WTC11 (cell line): ENCODE measurements around the gene FHOD3. TPM values are rescaled to one million over a fixed set of nuclear protein-coding genes. Genes with fewer than 3 reads are reported as not detected.

Experiments
- ATAC-seq: fragments of 200-7000 bp; cut with Tn5 transposase; 2 replicates; pipeline ENCODE4 v1.10.0; 2021; ENCODE audit warnings: mild to moderate bottlenecking, moderate library complexity
- CTCF ChIA-PET: fragments of 300-600 bp; sonication (Branson Sonifier 250); formaldehyde crosslinking; loops from one replicate; lab custom pipeline; 2021; ENCODE audit warnings: antibody characterized with exemption; lab: Charles Lee
- POLR2A ChIA-PET: fragments of 350-600 bp; sonication (Branson Sonifier 250); formaldehyde crosslinking; loops from one replicate; lab custom pipeline; 2021; ENCODE audit warnings: antibody characterized with exemption; lab: Charles Lee
- DNase-seq: peaks from one replicate; pipeline ENCODE4 v3.0.0; 2021; ENCODE audit warnings: low spot score
- H3K27ac Mint-ChIP-seq: 2 replicates; pipeline ENCODE4 v1.8.0; 2021; ENCODE audit warnings: mixed read lengths
- H3K27me3 Mint-ChIP-seq: 2 replicates; pipeline ENCODE4 v1.8.0; 2021; ENCODE audit warnings: low read depth, mild to moderate bottlenecking, moderate library complexity, mixed read lengths
- H3K36me3 Mint-ChIP-seq: 2 replicates; pipeline ENCODE4 v1.8.0; 2021; ENCODE audit warnings: mixed read lengths
- H3K4me1 Mint-ChIP-seq: 2 replicates; pipeline ENCODE4 v1.8.0; 2022; ENCODE audit warnings: mixed read lengths
- H3K4me3 Mint-ChIP-seq: 2 replicates; pipeline ENCODE4 v1.8.0; 2021; ENCODE audit warnings: mild to moderate bottlenecking, moderate library complexity, mixed read lengths
- H3K9me3 Mint-ChIP-seq: 2 replicates; pipeline ENCODE4 v1.8.0; 2021; ENCODE audit warnings: mixed read lengths
- ATF1 ChIP-seq: sonication (generic); formaldehyde crosslinking; IDR thresholded peaks from 2 replicates; pipeline ENCODE4 v1.8.1; 2023; ENCODE audit warnings: mild to moderate bottlenecking, moderate library complexity, missing genetic modification reagents
- ELF4 ChIP-seq: sonication (generic); formaldehyde crosslinking; IDR thresholded peaks from 2 replicates; pipeline ENCODE4 v1.8.1; 2022; ENCODE audit warnings: low read depth, mild to moderate bottlenecking, moderate library complexity, missing genetic modification reagents
- MAX ChIP-seq: sonication (generic); formaldehyde crosslinking; IDR thresholded peaks from 2 replicates; pipeline ENCODE4 v1.8.0; 2022; ENCODE audit warnings: mild to moderate bottlenecking, missing genetic modification reagents
- NFE2L1 ChIP-seq: sonication (generic); formaldehyde crosslinking; IDR thresholded peaks from 2 replicates; pipeline ENCODE4 v1.8.1; 2023; ENCODE audit warnings: missing genetic modification reagents
- NR3C1 ChIP-seq: sonication (generic); formaldehyde crosslinking; conservative IDR thresholded peaks from 2 replicates; pipeline ENCODE4 v1.8.1; 2023; ENCODE audit warnings: low read depth, mild to moderate bottlenecking, missing genetic modification reagents
- TEAD4 ChIP-seq: sonication (generic); formaldehyde crosslinking; IDR thresholded peaks from 2 replicates; pipeline ENCODE4 v1.8.0; 2022; ENCODE audit warnings: mild to moderate bottlenecking, missing genetic modification reagents
- TP53 ChIP-seq: sonication (generic); formaldehyde crosslinking; IDR thresholded peaks from 2 replicates; pipeline ENCODE4 v1.8.1; 2023; ENCODE audit warnings: mild to moderate bottlenecking, missing genetic modification reagents
- USF2 ChIP-seq: sonication (generic); formaldehyde crosslinking; IDR thresholded peaks from 2 replicates; pipeline ENCODE4 v1.8.1; 2023; ENCODE audit warnings: mild to moderate bottlenecking, missing genetic modification reagents, moderate library complexity
- ZBTB21 ChIP-seq: sonication (generic); formaldehyde crosslinking; IDR thresholded peaks from 2 replicates; pipeline ENCODE4 v1.8.1; 2023; ENCODE audit warnings: mild to moderate bottlenecking, missing genetic modification reagents, borderline replicate concordance
- ZBTB43 ChIP-seq: sonication (generic); formaldehyde crosslinking; IDR thresholded peaks from 2 replicates; pipeline ENCODE4 v1.8.1; 2023; ENCODE audit warnings: mild to moderate bottlenecking, missing genetic modification reagents
- ZNF219 ChIP-seq: sonication (generic); formaldehyde crosslinking; IDR thresholded peaks from 2 replicates; pipeline ENCODE4 v1.8.0; 2023; ENCODE audit warnings: missing genetic modification reagents, mild to moderate bottlenecking, borderline replicate concordance
- ZNF232 ChIP-seq: sonication (generic); formaldehyde crosslinking; IDR thresholded peaks from 2 replicates; pipeline ENCODE4 v1.8.0; 2022; ENCODE audit warnings: mild to moderate bottlenecking, missing genetic modification reagents
- ZNF263 ChIP-seq: sonication (generic); formaldehyde crosslinking; IDR thresholded peaks from 2 replicates; pipeline ENCODE4 v1.8.1; 2022; ENCODE audit warnings: low read depth, mild to moderate bottlenecking, moderate library complexity, missing genetic modification reagents
- ZNF425 ChIP-seq: fragments of 250-450 bp; sonication (Bioruptor Pico); conservative IDR thresholded peaks from 2 replicates; pipeline ENCODE4 v1.9.0; 2021; ENCODE audit warnings: mild to moderate bottlenecking
- total RNA-seq: library from RNA; stranded (reverse); gene quantifications from 3 replicates; pipeline ENCODE4 v1.2.3, GENCODE V29; 2021
- TF ChIP-seq, protein P1 (sequence below): sonication (generic); formaldehyde crosslinking; IDR thresholded peaks from 2 replicates; pipeline ENCODE4 v1.8.0; 2022; ENCODE audit warnings: mild to moderate bottlenecking, missing genetic modification reagents
- TF ChIP-seq, protein P2 (sequence below): sonication (generic); formaldehyde crosslinking; IDR thresholded peaks from 2 replicates; pipeline ENCODE4 v1.8.0; 2022; ENCODE audit warnings: missing genetic modification reagents
- TF ChIP-seq, protein P3 (sequence below): sonication (generic); formaldehyde crosslinking; IDR thresholded peaks from 2 replicates; pipeline ENCODE4 v1.8.0; 2023; ENCODE audit warnings: mild to moderate bottlenecking, missing genetic modification reagents

Gene FHOD3
- total RNA-seq, 1 experiment from 2014 or later = 3.8 TPM

DNA sequence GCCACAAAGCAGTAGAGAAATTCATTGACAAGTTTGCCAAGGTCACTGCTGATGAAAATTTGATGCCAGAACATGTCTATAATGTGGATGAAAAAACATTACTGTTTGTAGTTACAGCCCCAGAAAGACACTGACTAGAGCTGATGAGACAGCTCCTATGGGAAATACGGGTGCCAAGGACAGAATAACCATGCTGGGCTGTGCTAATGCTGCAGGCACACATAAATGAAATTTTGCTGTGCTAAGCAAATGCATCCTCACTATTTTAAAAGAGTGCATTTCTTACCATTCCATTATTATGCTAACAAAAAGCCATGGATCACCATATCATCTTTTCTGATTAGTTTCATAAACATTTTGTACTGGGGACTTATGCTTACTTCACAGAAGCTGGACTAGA is 208.2 kb downstream of the FHOD3 start:
- no peak for ATAC-seq
- no peak overlapping the region for H3K4me3 Mint-ChIP-seq
- 0 out of 2 replicates have a peak, but pooled peaks cover 3% of the 10 kb centered on the region for H3K4me1 Mint-ChIP-seq
- ChIA-PET CTCF (no interaction called here), POLR2A (no interaction called here)
- no peak overlapping the region for H3K27ac Mint-ChIP-seq
- peaks cover 4% of the 10 kb centered on the region for H3K9me3 Mint-ChIP-seq
- no peak for TF ChIP-seq TP53 (CRISPR knock-in tag)
- TF ChIP-seq, protein P1, sequence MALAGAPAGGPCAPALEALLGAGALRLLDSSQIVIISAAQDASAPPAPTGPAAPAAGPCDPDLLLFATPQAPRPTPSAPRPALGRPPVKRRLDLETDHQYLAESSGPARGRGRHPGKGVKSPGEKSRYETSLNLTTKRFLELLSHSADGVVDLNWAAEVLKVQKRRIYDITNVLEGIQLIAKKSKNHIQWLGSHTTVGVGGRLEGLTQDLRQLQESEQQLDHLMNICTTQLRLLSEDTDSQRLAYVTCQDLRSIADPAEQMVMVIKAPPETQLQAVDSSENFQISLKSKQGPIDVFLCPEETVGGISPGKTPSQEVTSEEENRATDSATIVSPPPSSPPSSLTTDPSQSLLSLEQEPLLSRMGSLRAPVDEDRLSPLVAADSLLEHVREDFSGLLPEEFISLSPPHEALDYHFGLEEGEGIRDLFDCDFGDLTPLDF (CRISPR knock-in tag) = no peak
- no peak for TF ChIP-seq ZNF425 (CRISPR knock-in tag)
- no peak for TF ChIP-seq ZNF263 (CRISPR knock-in tag)
- no peak for TF ChIP-seq ZNF232
- no peak for TF ChIP-seq NR3C1 (CRISPR knock-in tag)
- TF ChIP-seq, protein P2, sequence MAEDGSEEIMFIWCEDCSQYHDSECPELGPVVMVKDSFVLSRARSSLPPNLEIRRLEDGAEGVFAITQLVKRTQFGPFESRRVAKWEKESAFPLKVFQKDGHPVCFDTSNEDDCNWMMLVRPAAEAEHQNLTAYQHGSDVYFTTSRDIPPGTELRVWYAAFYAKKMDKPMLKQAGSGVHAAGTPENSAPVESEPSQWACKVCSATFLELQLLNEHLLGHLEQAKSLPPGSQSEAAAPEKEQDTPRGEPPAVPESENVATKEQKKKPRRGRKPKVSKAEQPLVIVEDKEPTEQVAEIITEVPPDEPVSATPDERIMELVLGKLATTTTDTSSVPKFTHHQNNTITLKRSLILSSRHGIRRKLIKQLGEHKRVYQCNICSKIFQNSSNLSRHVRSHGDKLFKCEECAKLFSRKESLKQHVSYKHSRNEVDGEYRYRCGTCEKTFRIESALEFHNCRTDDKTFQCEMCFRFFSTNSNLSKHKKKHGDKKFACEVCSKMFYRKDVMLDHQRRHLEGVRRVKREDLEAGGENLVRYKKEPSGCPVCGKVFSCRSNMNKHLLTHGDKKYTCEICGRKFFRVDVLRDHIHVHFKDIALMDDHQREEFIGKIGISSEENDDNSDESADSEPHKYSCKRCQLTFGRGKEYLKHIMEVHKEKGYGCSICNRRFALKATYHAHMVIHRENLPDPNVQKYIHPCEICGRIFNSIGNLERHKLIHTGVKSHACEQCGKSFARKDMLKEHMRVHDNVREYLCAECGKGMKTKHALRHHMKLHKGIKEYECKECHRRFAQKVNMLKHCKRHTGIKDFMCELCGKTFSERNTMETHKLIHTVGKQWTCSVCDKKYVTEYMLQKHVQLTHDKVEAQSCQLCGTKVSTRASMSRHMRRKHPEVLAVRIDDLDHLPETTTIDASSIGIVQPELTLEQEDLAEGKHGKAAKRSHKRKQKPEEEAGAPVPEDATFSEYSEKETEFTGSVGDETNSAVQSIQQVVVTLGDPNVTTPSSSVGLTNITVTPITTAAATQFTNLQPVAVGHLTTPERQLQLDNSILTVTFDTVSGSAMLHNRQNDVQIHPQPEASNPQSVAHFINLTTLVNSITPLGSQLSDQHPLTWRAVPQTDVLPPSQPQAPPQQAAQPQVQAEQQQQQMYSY = no peak
- TF ChIP-seq ZBTB21 = no peak
- no peak for TF ChIP-seq ZBTB43
- TF ChIP-seq TEAD4 (CRISPR knock-in tag) = no peak
- no peak for TF ChIP-seq NFE2L1 (CRISPR knock-in tag)
- TF ChIP-seq ZNF219 (CRISPR knock-in tag) = no peak
- no peak for TF ChIP-seq ATF1 (CRISPR knock-in tag)
- no peak for TF ChIP-seq MAX (CRISPR knock-in tag)
- TF ChIP-seq, protein P3, sequence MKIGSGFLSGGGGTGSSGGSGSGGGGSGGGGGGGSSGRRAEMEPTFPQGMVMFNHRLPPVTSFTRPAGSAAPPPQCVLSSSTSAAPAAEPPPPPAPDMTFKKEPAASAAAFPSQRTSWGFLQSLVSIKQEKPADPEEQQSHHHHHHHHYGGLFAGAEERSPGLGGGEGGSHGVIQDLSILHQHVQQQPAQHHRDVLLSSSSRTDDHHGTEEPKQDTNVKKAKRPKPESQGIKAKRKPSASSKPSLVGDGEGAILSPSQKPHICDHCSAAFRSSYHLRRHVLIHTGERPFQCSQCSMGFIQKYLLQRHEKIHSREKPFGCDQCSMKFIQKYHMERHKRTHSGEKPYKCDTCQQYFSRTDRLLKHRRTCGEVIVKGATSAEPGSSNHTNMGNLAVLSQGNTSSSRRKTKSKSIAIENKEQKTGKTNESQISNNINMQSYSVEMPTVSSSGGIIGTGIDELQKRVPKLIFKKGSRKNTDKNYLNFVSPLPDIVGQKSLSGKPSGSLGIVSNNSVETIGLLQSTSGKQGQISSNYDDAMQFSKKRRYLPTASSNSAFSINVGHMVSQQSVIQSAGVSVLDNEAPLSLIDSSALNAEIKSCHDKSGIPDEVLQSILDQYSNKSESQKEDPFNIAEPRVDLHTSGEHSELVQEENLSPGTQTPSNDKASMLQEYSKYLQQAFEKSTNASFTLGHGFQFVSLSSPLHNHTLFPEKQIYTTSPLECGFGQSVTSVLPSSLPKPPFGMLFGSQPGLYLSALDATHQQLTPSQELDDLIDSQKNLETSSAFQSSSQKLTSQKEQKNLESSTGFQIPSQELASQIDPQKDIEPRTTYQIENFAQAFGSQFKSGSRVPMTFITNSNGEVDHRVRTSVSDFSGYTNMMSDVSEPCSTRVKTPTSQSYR = no peak
- TF ChIP-seq USF2 = no peak
- TF ChIP-seq ELF4 (CRISPR knock-in tag) = no peak
- no peaks in the 10 kb centered on the region for H3K27me3 Mint-ChIP-seq
- H3K36me3 Mint-ChIP-seq = no peaks in the 10 kb centered on the region
- DNase-seq = no peak
